HL-60 (cell line): ENCODE data around the gene MGAT5.

Source experiments
- CTCF ChIP-seq: IDR thresholded peaks from one replicate; pipeline ENCODE4 v1.5.1; 2011; ENCODE audit warnings: low read length, control low read depth, inconsistent platforms; ENCODE audit not compliant: insufficient read depth
- GABPA ChIP-seq: IDR thresholded peaks from 2 replicates; pipeline ENCODE4 v1.6.1; 2012; ENCODE audit warnings: low read depth
- POLR2AphosphoS5 ChIP-seq: IDR thresholded peaks from 2 replicates; pipeline ENCODE4 v1.6.1; 2012; ENCODE audit warnings: low read depth
- REST ChIP-seq: IDR thresholded peaks from 2 replicates; pipeline ENCODE4 v1.6.1; 2012; ENCODE audit warnings: low read depth; ENCODE audit not compliant: insufficient replicate concordance

DNA sequence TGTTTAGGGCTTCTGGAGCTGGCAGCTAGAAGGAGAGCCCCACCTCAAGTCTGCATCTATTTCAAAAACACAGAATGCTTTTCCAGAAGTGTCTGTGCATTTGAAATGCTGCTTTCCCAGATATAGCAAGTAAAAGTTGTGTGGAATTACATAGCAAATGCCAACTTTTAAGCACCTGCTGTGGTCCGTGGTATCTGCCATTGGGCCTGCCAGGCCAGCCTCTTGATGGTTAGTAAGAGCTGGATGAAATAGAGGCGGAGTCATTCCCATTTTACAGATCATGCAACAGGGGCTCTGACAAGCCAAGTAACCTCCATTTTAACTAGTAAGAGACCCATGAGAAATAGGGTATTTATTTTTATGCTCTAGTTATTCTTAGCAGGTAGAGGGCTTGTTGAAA, 61.6 kb downstream of the MGAT5 start:
- no peak for TF ChIP-seq CTCF
- no peak for TF ChIP-seq REST
- no peak for TF ChIP-seq POLR2AphosphoS5
- TF ChIP-seq GABPA = no peak
